Neural cell (in vitro differentiated cells): Measurements from ENCODE around the gene TP53INP2. TPM values are rescaled to one million over a fixed set of nuclear protein-coding genes. Genes with fewer than 3 reads are reported as not detected.
A peak's percentile ranks its signal among the peaks of the same experiment; 100 is the strongest.

ENCODE experiments used
- H2AFZ ChIP-seq: fragments of 200-600, 300-800 bp; sonication (generic), shearing (Covaris generic); 2 replicates; pipeline ENCODE4 v1.6.0; 2014; ENCODE audit warnings: low read depth, mild to moderate bottlenecking, antibody characterized with exemption, low read length, moderate library complexity
- H3F3A ChIP-seq: fragments of 200-600 bp; shearing (Covaris generic); 2 replicates; pipeline ENCODE4 v1.6.1; 2016; ENCODE audit warnings: mild to moderate bottlenecking, moderate library complexity, mixed read lengths, antibody characterized with exemption, low read length; ENCODE audit not compliant: insufficient read depth, poor library complexity, severe bottlenecking
- H3K27ac ChIP-seq: fragments of 200-600, 300-800 bp; sonication (generic), shearing (Covaris generic); 2 replicates; pipeline ENCODE4 v1.5.1; 2014; ENCODE audit warnings: mild to moderate bottlenecking, low read length, moderate library complexity
- H3K27me3 ChIP-seq: fragments of 300-800, 200-600 bp; sonication (generic), shearing (Covaris generic); 2 replicates; pipeline ENCODE4 v1.6.0; 2014; ENCODE audit warnings: mild to moderate bottlenecking, low read depth, low read length, moderate library complexity; ENCODE audit not compliant: insufficient read depth
- H3K36me3 ChIP-seq: fragments of 300-800, 200-600 bp; sonication (generic), shearing (Covaris generic); 2 replicates; pipeline ENCODE4 v1.5.1; 2014; ENCODE audit warnings: mild to moderate bottlenecking, antibody characterized with exemption, low read length, moderate library complexity; ENCODE audit not compliant: insufficient read depth
- H3K4me2 ChIP-seq: fragments of 300-800, 200-600 bp; sonication (generic), shearing (Covaris generic); 2 replicates; pipeline ENCODE4 v1.6.0; 2014; ENCODE audit warnings: mild to moderate bottlenecking, low read length
- H3K4me3 ChIP-seq: fragments of 300-800, 200-600 bp; sonication (generic), shearing (Covaris generic); 2 replicates; pipeline ENCODE4 v1.5.1; 2014; ENCODE audit warnings: mild to moderate bottlenecking, low read length, moderate library complexity
- H3K79me2 ChIP-seq: fragments of 200-600 bp; shearing (Covaris generic); replicated peaks from 2 replicates; pipeline ENCODE4 v1.6.0; 2014; ENCODE audit warnings: mild to moderate bottlenecking, low read length, moderate library complexity; ENCODE audit not compliant: insufficient read depth
- H3K9ac ChIP-seq: fragments of 300-800, 200-600 bp; sonication (generic), shearing (Covaris generic); 2 replicates; pipeline ENCODE4 v1.6.1; 2016; ENCODE audit warnings: mild to moderate bottlenecking, low read length, mixed read lengths
- H3K9me2 ChIP-seq: fragments of 200-600 bp; shearing (Covaris generic); 2 replicates; pipeline ENCODE4 v1.6.1; 2016; ENCODE audit warnings: mild to moderate bottlenecking, low read length, mixed read lengths; ENCODE audit not compliant: insufficient read depth
- H3K9me3 ChIP-seq: fragments of 200-600, 300-800 bp; sonication (generic), shearing (Covaris generic); 2 replicates; pipeline ENCODE4 v1.6.1; 2016; ENCODE audit warnings: mild to moderate bottlenecking, mixed run types, low read length, moderate library complexity, mixed read lengths
- H4K20me1 ChIP-seq: fragments of 200-600 bp; shearing (Covaris generic); 2 replicates; pipeline ENCODE4 v1.6.1; 2016; ENCODE audit warnings: mild to moderate bottlenecking, mixed run types; ENCODE audit not compliant: insufficient read depth
- CTCF ChIP-seq: fragments of 450-650 bp; IDR thresholded peaks from 2 replicates; pipeline ENCODE4 v1.5.1; 2014; ENCODE audit warnings: antibody characterized with exemption, mild to moderate bottlenecking, moderate library complexity; ENCODE audit not compliant: poor library complexity, severe bottlenecking
- EP300 ChIP-seq: fragments of 450-650 bp; conservative IDR thresholded peaks from 2 replicates; pipeline ENCODE4 v1.6.1; 2014; ENCODE audit warnings: antibody characterized with exemption, mild to moderate bottlenecking, moderate library complexity; ENCODE audit not compliant: poor library complexity, severe bottlenecking
- EZH2 ChIP-seq: fragments of 200-600, 300-800 bp; shearing (Covaris generic), sonication (generic); IDR thresholded peaks from 2 replicates; pipeline ENCODE4 v1.6.1; 2014; ENCODE audit warnings: antibody characterized with exemption, low read length, borderline replicate concordance, mild to moderate bottlenecking; ENCODE audit not compliant: insufficient read depth, poor library complexity, severe bottlenecking
- MXI1 ChIP-seq: fragments of 450-650 bp; conservative IDR thresholded peaks from 2 replicates; pipeline ENCODE4 v1.6.1; 2014; ENCODE audit warnings: antibody characterized with exemption, mild to moderate bottlenecking; ENCODE audit not compliant: poor library complexity, severe bottlenecking
- POLR2AphosphoS5 ChIP-seq: IDR thresholded peaks from 2 replicates; pipeline ENCODE4 v1.6.1; 2012
- RAD21 ChIP-seq: fragments of 450-650 bp; conservative IDR thresholded peaks from 2 replicates; pipeline ENCODE4 v1.6.1; 2014; ENCODE audit warnings: antibody characterized with exemption, mild to moderate bottlenecking, moderate library complexity
- SMC3 ChIP-seq: fragments of 450-650 bp; conservative IDR thresholded peaks from 2 replicates; pipeline ENCODE4 v1.6.1; 2014; ENCODE audit warnings: antibody characterized with exemption, mild to moderate bottlenecking, moderate library complexity; ENCODE audit not compliant: poor library complexity
- TAF1 ChIP-seq: IDR thresholded peaks from 2 replicates; pipeline ENCODE4 v1.6.1; 2012; ENCODE audit warnings: low read depth
- polyA plus RNA-seq: library from polyadenylated mRNA; depleted of rRNA; stranded (reverse); fragments of >200 nt; gene quantifications from 2 replicates; pipeline ENCODE4 v1.2.3, GENCODE V29; 2014
- TF ChIP-seq, protein P1 (sequence below): IDR thresholded peaks from 2 replicates; pipeline ENCODE4 v1.6.1; 2012; ENCODE audit warnings: borderline replicate concordance

TP53INP2 gene
- polyA plus RNA-seq, 1 donor from 2014 or later, result 11.5 TPM

GRCh38 chr20:34675561-34675960 lies 28.6 kb upstream of the TP53INP2 start:
- peak overlapping the region; percentile 86 for H3K4me3 ChIP-seq
- H3K79me2 ChIP-seq, result peaks cover 20% of the 10 kb centered on the region
- H3F3A ChIP-seq, result no peaks in the 10 kb centered on the region
- no peak for TF ChIP-seq RAD21
- TF ChIP-seq EZH2, result no peak
- no peak for TF ChIP-seq CTCF
- H3K36me3 ChIP-seq, result no peaks in the 10 kb centered on the region
- no peak overlapping the region for H3K9ac ChIP-seq
- H3K9me3 ChIP-seq, result no peaks in the 10 kb centered on the region
- no peak overlapping the region for H2AFZ ChIP-seq
- no peaks in the 10 kb centered on the region for H4K20me1 ChIP-seq
- no peaks in the 10 kb centered on the region for H3K27me3 ChIP-seq
- H3K4me2 ChIP-seq, result peak overlapping the region; percentile 94
- no peaks in the 10 kb centered on the region for H3K9me2 ChIP-seq
- no peak overlapping the region for H3K27ac ChIP-seq

DNA sequence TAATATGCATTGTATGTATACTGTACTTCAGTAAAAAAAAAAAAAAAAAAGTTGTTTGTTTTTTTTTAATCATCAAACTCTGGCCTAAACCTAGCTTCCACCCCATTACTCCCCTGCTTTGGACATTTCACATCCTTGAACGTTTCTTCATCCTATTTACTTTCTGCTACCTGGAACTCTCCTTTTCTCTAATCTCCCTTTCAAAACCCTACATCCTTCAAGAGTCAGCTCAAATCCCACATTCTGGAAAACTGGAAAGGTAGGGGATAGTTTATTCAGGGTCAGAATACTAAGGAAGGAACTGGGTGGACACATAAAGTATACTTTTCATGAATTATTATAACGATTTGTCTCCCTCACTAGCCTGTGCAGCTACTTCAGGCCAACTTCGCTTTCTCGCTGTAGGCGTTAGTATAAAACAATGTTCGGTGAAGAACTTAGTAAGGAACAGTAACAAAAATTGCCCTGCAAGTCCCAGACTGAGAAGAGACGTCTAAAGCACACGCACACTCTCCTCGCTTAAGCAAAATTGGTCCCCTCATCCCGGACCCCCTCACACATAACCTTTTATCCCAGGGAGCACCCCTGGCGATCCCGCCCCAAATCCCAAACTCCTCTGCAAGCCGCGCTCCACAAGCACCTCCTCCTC lies 28.0 kb upstream of the TP53INP2 start:
- peak overlapping the region; percentile 94 for H3K4me2 ChIP-seq
- no peaks in the 10 kb centered on the region for H3K27me3 ChIP-seq
- no peaks in the 10 kb centered on the region for H3K9me3 ChIP-seq
- peaks cover 20% of the 10 kb centered on the region for H3K79me2 ChIP-seq
- peak overlapping the region; percentile 73 for H2AFZ ChIP-seq
- no peaks in the 10 kb centered on the region for H3F3A ChIP-seq
- TF ChIP-seq RAD21, result no peak
- TF ChIP-seq POLR2AphosphoS5, result no peak
- no peak for TF ChIP-seq SMC3
- no peaks in the 10 kb centered on the region for H3K36me3 ChIP-seq
- peak overlapping the region; percentile 86 for H3K4me3 ChIP-seq
- H4K20me1 ChIP-seq, result no peaks in the 10 kb centered on the region
- peak overlapping the region; percentile 86 for H3K9ac ChIP-seq
- H3K9me2 ChIP-seq, result no peaks in the 10 kb centered on the region
- H3K27ac ChIP-seq, result peak overlapping the region; percentile 82

GRCh38 chr20:34676642-34677373 lies 27.3 kb upstream of the TP53INP2 start, which contains the start of gene PIGU:
PIGU (minus strand) TSS chr20:34677092; CDS start chr20:34677085, 7 bp downstream.
- no peaks in the 10 kb centered on the region for H3K9me2 ChIP-seq
- peak within 1 kb of the TSS; percentile 86 for H3K9ac ChIP-seq
- H3K4me3 ChIP-seq, result peak within 1 kb of the TSS; percentile 86
- no peaks in the 10 kb centered on the region for H3K9me3 ChIP-seq
- TF ChIP-seq EZH2 (no peak), SMC3 (no peak), EP300 (peak; percentile 48), RAD21 (no peak), TAF1 (peak; percentile 81), MXI1 (peak; percentile 96), POLR2AphosphoS5 (peak; percentile 86), CTCF (no peak)
- TF ChIP-seq, protein P1, sequence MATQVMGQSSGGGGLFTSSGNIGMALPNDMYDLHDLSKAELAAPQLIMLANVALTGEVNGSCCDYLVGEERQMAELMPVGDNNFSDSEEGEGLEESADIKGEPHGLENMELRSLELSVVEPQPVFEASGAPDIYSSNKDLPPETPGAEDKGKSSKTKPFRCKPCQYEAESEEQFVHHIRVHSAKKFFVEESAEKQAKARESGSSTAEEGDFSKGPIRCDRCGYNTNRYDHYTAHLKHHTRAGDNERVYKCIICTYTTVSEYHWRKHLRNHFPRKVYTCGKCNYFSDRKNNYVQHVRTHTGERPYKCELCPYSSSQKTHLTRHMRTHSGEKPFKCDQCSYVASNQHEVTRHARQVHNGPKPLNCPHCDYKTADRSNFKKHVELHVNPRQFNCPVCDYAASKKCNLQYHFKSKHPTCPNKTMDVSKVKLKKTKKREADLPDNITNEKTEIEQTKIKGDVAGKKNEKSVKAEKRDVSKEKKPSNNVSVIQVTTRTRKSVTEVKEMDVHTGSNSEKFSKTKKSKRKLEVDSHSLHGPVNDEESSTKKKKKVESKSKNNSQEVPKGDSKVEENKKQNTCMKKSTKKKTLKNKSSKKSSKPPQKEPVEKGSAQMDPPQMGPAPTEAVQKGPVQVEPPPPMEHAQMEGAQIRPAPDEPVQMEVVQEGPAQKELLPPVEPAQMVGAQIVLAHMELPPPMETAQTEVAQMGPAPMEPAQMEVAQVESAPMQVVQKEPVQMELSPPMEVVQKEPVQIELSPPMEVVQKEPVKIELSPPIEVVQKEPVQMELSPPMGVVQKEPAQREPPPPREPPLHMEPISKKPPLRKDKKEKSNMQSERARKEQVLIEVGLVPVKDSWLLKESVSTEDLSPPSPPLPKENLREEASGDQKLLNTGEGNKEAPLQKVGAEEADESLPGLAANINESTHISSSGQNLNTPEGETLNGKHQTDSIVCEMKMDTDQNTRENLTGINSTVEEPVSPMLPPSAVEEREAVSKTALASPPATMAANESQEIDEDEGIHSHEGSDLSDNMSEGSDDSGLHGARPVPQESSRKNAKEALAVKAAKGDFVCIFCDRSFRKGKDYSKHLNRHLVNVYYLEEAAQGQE, result peak; percentile 67
- H3K36me3 ChIP-seq, result no peaks in the 10 kb centered on the region
- no peaks in the 10 kb centered on the region for H4K20me1 ChIP-seq
- no peaks in the 10 kb centered on the region for H3F3A ChIP-seq
- H3K27ac ChIP-seq, result peak within 1 kb of the TSS; percentile 82
- H3K79me2 ChIP-seq, result peaks cover 20% of the 10 kb centered on the region
- peak within 1 kb of the TSS; percentile 94 for H3K4me2 ChIP-seq
- peak within 1 kb of the TSS; percentile 73 for H2AFZ ChIP-seq
- no peaks in the 10 kb centered on the region for H3K27me3 ChIP-seq
